Measurements from ENCODE around the gene GPR158. TPM values are rescaled to one million over a fixed set of nuclear protein-coding genes. Genes with fewer than 3 reads are reported as not detected.

GPR158 gene
- total RNA-seq, 4 donors from 2014 or later, result 0.18 TPM; not detected in 3

- Histone ChIP-seq H3K27ac (no peak overlapping the region), H3K9me3 (no peaks in the 10 kb centered on the region), H3K36me3 (no peaks in the 10 kb centered on the region), H3K4me3 (no peak overlapping the region), H3K27me3 (no peaks in the 10 kb centered on the region), H3K4me1 (no peaks in the 10 kb centered on the region)
- no peak for DNase-seq (ENCODE audit: low spot score in 2 of 2)
- TF ChIP-seq EP300 (IDR thresholded peaks at IDR 0.05) (no peak), POLR2AphosphoS5 (IDR thresholded peaks at IDR 0.05) (no peak), CTCF (IDR thresholded peaks at IDR 0.05) (no peak), POLR2A (IDR thresholded peaks at IDR 0.05) (no peak)
- 74% methylated on average over 2 of the region's 2 CpGs for WGBS
These were observed 34.8 kb downstream of the GPR158 start for GRCh38 chr10:25209618-25210017.

GRCh38 chr10:25210265-25210664 lies 35.5 kb downstream of the GPR158 start:
- no peak for DNase-seq (ENCODE audit: low spot score in 2 of 2)
- Histone ChIP-seq H3K4me1 (no peaks in the 10 kb centered on the region), H3K27me3 (no peaks in the 10 kb centered on the region), H3K9me3 (no peaks in the 10 kb centered on the region), H3K27ac (no peak overlapping the region), H3K36me3 (no peaks in the 10 kb centered on the region), H3K4me3 (no peak overlapping the region)
- TF ChIP-seq POLR2AphosphoS5 (IDR thresholded peaks at IDR 0.05) (no peak), EP300 (IDR thresholded peaks at IDR 0.05) (no peak), POLR2A (IDR thresholded peaks at IDR 0.05) (no peak), CTCF (IDR thresholded peaks at IDR 0.05) (no peak)
- WGBS, result 79% methylated on average over 2 of the region's 2 CpGs

GRCh38 chr10:25220156-25220555 lies 45.4 kb downstream of the GPR158 start:
- no peaks in the 10 kb centered on the region for H3K27me3 ChIP-seq
- no peaks in the 10 kb centered on the region for H3K9me3 ChIP-seq
- H3K27ac ChIP-seq, result no peak overlapping the region
- no peak for DNase-seq (ENCODE audit: low spot score in 2 of 2)
- H3K4me1 ChIP-seq, result no peaks in the 10 kb centered on the region
- H3K36me3 ChIP-seq, result no peaks in the 10 kb centered on the region
- WGBS, result 64% methylated on average over 1 of the region's 1 CpG
- TF ChIP-seq EP300 (IDR thresholded peaks at IDR 0.05) (no peak), CTCF (IDR thresholded peaks at IDR 0.05) (no peak), POLR2A (IDR thresholded peaks at IDR 0.05) (no peak), POLR2AphosphoS5 (IDR thresholded peaks at IDR 0.05) (no peak)
- no peak overlapping the region for H3K4me3 ChIP-seq

GRCh38 chr10:25222085-25222660 lies 47.4 kb downstream of the GPR158 start:
- no peak overlapping the region for H3K4me3 ChIP-seq
- WGBS, result 90% methylated on average over 7 of the region's 7 CpGs
- H3K9me3 ChIP-seq, result no peaks in the 10 kb centered on the region
- H3K36me3 ChIP-seq, result no peaks in the 10 kb centered on the region
- H3K27ac ChIP-seq, result no peak overlapping the region
- H3K4me1 ChIP-seq, result no peaks in the 10 kb centered on the region
- TF ChIP-seq CTCF (IDR thresholded peaks at IDR 0.05), result no peak
- no peak for DNase-seq (ENCODE audit: low spot score in 2 of 2)
- no peaks in the 10 kb centered on the region for H3K27me3 ChIP-seq

GRCh38 chr10:25226775-25227682 lies 52.2 kb downstream of the GPR158 start:
- TF ChIP-seq CTCF (IDR thresholded peaks at IDR 0.05) (peak in 1 of 2 donors; percentile 31), EP300 (IDR thresholded peaks at IDR 0.05) (no peak), POLR2A (IDR thresholded peaks at IDR 0.05) (no peak)
- Histone ChIP-seq H3K4me1 (no peaks in the 10 kb centered on the region), H3K9me3 (no peaks in the 10 kb centered on the region), H3K27me3 (no peaks in the 10 kb centered on the region), H3K36me3 (no peaks in the 10 kb centered on the region), H3K4me3 (no peak overlapping the region), H3K27ac (no peak overlapping the region)
- no peak for DNase-seq (ENCODE audit: low spot score in 2 of 2)
- WGBS, result 30% methylated on average over 7 of the region's 7 CpGs
